Bronchial epithelial cell (primary cell): Measurements from ENCODE around the gene HDAC3. TPM values are rescaled to one million over a fixed set of nuclear protein-coding genes. Genes with fewer than 3 reads are reported as not detected.
A peak's percentile ranks its signal among the peaks of the same experiment; 100 is the strongest.

ENCODE experiments used
- DNase-seq: peaks from one replicate; pipeline ENCODE4 v3.0.0-alpha.2; 2010; ENCODE audit warnings: low read depth
- FAIRE-seq: peaks from 2 replicates; lab custom pipeline; 2011; peaks lifted over from hg19 to GRCh38; lab: Jason Lieb, UNC
- H3K27me3 ChIP-seq: 2 replicates; pipeline ENCODE4 v1.5.1; 2011; ENCODE audit warnings: low read length; ENCODE audit not compliant: control insufficient read depth, insufficient read depth
- H3K36me3 ChIP-seq: 2 replicates; pipeline ENCODE4 v1.5.1; 2011; ENCODE audit warnings: low read length; ENCODE audit not compliant: control insufficient read depth, insufficient read depth
- H3K4me3 ChIP-seq: 2 replicates; pipeline ENCODE4 v1.5.1; 2011; ENCODE audit warnings: mild to moderate bottlenecking, low read depth, low read length, control low read depth
- CTCF ChIP-seq: IDR thresholded peaks from 2 replicates; pipeline ENCODE4 v1.5.1; 2011; ENCODE audit warnings: mild to moderate bottlenecking, moderate library complexity, low read length, control low read depth, inconsistent platforms; ENCODE audit not compliant: insufficient read depth, severe bottlenecking
- total RNA-seq: library from RNA; depleted of rRNA; stranded (reverse); fragments of >200 nt; gene quantifications from 2 replicates; pipeline ENCODE4 v1.2.1, GENCODE V29; 2014

The HDAC3 gene
- 72.7 and 87.1 TPM in 2 replicates for total RNA-seq

DNA sequence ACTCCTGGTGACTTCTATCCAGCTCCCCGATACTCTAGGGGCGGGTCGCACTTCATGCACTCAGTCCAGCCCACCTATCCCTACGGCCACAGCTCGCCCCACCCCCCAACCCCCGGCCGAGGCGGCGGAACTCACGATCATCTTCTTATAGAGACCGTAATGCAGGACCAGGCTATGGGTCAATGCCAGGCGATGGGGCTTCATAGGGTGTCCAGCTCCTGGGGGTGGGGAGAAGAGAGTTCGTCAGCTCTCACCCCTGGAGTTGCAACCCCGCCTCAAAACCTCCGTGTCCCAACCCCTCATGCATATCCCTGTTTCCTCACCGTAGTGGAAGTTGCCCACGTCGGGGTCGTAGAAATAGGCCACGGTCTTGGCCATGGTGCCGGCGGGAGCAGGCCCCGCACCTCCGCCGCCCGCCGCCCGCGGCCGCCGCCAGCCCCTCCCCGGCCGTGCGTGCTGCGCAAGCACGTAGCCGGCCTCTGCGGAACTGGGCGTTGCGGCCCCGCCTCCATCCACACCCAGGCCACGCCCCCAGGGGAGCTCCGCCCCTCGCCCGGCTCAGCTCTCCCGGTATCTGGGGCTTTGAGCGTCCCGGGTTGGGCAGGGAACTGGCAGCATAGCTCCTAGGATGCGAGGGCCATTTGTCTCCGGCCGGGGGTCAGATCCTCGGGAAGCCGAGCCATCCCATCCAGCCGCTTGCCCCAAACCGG, at the start of gene HDAC3, which contains the start of gene RELL2:
HDAC3 (minus strand) TSS at position 437 of the 710 bp plus-strand sequence; CDS start at position 378, 59 bp downstream.
RELL2 (plus strand) TSS at position 585 of the 710 bp plus-strand sequence. CDS start 1,229 bp downstream, outside the sequence.
- Histone ChIP-seq H3K4me3 (peak within 1 kb of the TSS; percentile 96), H3K27me3 (no peaks in the 10 kb centered on the region), H3K36me3 (peaks cover 3% of the 10 kb centered on the region)
- TF ChIP-seq CTCF: no peak
- peak; percentile 83 for DNase-seq
- FAIRE-seq: no peak

- Histone ChIP-seq H3K36me3 (no peaks in the 10 kb centered on the region), H3K4me3 (no peak overlapping the region), H3K27me3 (peaks cover under 1% of the 10 kb centered on the region)
- TF ChIP-seq CTCF: no peak
- FAIRE-seq (no peak), DNase-seq (no peak)
These were observed 48.9 kb upstream of the HDAC3 start for GRCh38 chr5:141685591-141685990.

DNA sequence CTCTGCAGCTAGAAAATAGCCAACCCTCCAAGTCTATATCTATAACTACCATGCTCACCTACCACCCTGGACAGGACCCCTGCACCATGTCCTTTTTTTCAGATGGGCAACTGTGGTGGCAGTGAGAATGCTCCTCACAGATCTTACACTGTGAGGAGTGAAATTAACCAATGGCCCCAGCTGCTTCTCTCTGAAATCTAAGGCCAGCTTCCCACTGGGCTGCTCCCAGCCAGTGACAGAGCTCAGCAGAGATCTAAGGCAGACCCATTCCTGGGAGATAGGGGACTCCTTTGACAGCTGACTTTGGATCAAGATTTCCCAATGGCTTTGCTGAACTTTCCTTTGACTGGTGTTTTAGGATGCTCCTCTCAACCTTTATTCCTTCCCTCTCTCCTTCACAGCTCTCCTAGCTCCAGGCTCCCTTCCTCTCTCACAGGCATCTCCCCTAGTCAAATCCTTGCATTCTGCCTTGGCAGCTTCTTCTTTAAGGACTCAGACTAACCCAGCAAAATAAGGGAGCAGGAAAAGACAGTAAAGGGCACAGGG, 47.0 kb upstream of the HDAC3 start:
- Histone ChIP-seq H3K27me3 (no peaks in the 10 kb centered on the region), H3K4me3 (no peak overlapping the region), H3K36me3 (peaks cover 3% of the 10 kb centered on the region)
- FAIRE-seq: no peak
- TF ChIP-seq CTCF: no peak
- DNase-seq: no peak

DNA sequence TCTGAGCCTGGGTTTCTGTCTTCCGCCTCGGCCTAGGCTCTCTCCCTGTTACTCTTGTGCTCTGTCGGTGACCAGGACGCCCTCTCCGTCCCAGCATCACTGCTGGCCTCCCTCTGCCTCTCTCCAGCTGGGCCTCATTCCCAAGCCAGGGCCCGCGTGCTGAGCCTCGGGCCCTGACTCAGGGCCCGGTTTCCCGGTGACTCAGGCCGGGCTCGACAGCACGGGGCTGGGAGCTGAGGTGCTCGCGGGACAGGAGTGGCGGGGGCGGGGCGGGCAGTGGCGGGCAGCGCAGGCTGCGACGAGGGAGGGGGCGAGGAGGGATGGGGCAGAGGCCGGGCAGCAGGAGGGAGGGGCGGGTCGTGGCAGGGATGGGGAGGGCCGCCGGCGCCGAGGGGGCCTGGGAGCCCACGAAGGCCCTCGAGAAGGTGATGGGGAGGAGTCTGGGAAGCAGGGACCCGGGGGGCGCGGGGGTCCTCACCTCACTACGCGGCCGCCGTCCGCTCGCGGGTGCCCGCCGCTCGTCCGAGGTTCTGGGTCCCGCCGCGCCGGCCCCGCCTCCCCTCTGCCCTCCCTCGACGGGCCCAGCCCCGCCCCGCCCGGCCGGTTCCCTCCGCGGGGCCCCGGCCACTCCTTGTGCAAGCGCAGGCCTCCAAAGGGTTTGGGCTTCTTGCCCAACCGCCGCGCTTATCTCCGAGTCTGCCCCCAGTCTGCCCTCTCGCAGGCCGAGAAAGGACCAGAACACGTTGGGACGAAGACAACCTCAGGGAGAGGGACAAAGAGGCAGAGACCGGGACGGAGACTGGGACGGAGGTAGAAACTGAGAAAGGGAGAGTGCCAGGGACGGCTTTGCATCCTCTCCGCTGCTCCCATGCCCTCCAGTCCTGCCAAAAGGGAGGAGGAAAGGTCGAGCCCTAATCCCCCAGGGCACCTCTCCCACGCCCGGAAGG, 45.3 kb upstream of the HDAC3 start, which contains the start of gene ARAP3:
ARAP3 (minus strand) TSS at position 536 of the 947 bp plus-strand sequence. CDS start 1,744 bp downstream, outside the sequence.
- no peak for FAIRE-seq
- H3K36me3 ChIP-seq: peaks cover 3% of the 10 kb centered on the region
- peak; percentile 75 for DNase-seq
- H3K27me3 ChIP-seq: no peaks in the 10 kb centered on the region
- no peak for TF ChIP-seq CTCF
- H3K4me3 ChIP-seq: peak within 1 kb of the TSS; percentile 42

DNA sequence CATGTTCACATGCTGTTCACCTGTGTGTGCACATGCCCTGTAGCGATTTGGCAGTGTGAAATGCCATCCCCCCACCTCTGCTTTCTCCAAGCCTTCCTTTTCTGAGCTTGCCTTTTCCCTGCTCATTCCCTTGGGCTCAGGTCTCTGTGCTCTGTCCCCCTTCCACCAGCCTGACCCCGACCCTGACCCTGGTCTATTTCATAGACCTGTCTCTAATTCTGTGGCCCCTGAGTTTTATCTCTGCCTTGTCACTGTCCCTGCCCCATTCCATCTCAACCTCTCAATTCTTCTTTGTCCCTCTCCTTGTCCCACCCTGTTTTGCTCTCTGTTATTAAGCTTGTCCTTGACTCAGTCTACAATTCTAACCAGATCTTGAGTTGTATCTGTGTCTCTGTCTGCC, 44.6 kb upstream of the HDAC3 start:
- Histone ChIP-seq H3K27me3 (no peaks in the 10 kb centered on the region), H3K4me3 (peak overlapping the region; percentile 42), H3K36me3 (peaks cover 3% of the 10 kb centered on the region)
- no peak for FAIRE-seq
- TF ChIP-seq CTCF: no peak
- DNase-seq: no peak
